Endothelial cell of umbilical vein (primary cell): Measurements from ENCODE around the gene XXYLT1. TPM values are rescaled to one million over a fixed set of nuclear protein-coding genes. Genes with fewer than 3 reads are reported as not detected.

Source experiments
- BruUV-seq: library from RNA; stranded (reverse); fragments of 400-500 nt; replicated peaks from 2 replicates; lab custom pipeline; 2021; lab: Mats Ljungman, UMichigan
- CTCF ChIA-PET: fragments of 300-600, 350-600 bp; sonication (Branson Sonifier 250); formaldehyde crosslinking; loops from one replicate; lab custom pipeline; 2021; ENCODE audit warnings: antibody characterized with exemption, inconsistent platforms; lab: Charles Lee
- POLR2A ChIA-PET: fragments of 300-600, 350-600 bp; sonication (Branson Sonifier 250); formaldehyde crosslinking; loops from one replicate; lab custom pipeline; 2021; ENCODE audit warnings: antibody characterized with exemption, inconsistent platforms; lab: Charles Lee
- DNase-seq: peaks from one replicate; pipeline ENCODE4 v3.0.0-alpha.2; 2011; ENCODE audit warnings: low read depth, low spot score
- FAIRE-seq: peaks from 2 replicates; lab custom pipeline; 2011; peaks lifted over from hg19 to GRCh38; lab: Jason Lieb, UNC
- H2AFZ ChIP-seq: 2 replicates; pipeline ENCODE4 v1.6.0; 2012; ENCODE audit warnings: low read depth, low read length, control low read depth, inconsistent platforms
- H3K27ac ChIP-seq: 2 replicates; pipeline ENCODE4 v1.5.1; 2011; ENCODE audit warnings: low read depth, mild to moderate bottlenecking, control low read depth, low read length, moderate library complexity; ENCODE audit not compliant: insufficient read depth
- H3K27me3 ChIP-seq, 2 experiments: 2 replicates each; pipeline versions ENCODE4 v1.6.0 to v1.6.1; 2011; ENCODE audit warnings: low read length in 2 of 2, mixed read lengths in 1 of 2; ENCODE audit not compliant: control insufficient read depth in 2 of 2, insufficient read depth in 2 of 2
- H3K36me3 ChIP-seq, 2 experiments: 2 replicates in 1 of 2; 3 replicates in 1 of 2; pipeline ENCODE4 v1.5.1; 2011; ENCODE audit warnings: low read length in 2 of 2, mild to moderate bottlenecking in 1 of 2, moderate library complexity in 1 of 2; ENCODE audit not compliant: control insufficient read depth in 2 of 2, insufficient read depth in 2 of 2; ENCODE audit errors: extremely low read depth in 1 of 2
- H3K4me1 ChIP-seq: 3 replicates; pipeline ENCODE4 v1.5.1; 2011; ENCODE audit warnings: mild to moderate bottlenecking, low read length; ENCODE audit not compliant: control insufficient read depth, insufficient read depth; ENCODE audit errors: extremely low read depth
- H3K4me2 ChIP-seq: 2 replicates; pipeline ENCODE4 v1.6.1; 2011; ENCODE audit warnings: low read length, control low read depth, mixed read lengths; ENCODE audit not compliant: insufficient read depth
- H3K4me3 ChIP-seq, 3 experiments: fragments of 200-600 bp in 1 of 3; sonication (generic), shearing (Covaris generic) in 1 of 3; replicated peaks in 1 of 3; 2 replicates each; pipeline ENCODE4 v1.5.1; 2011 to 2016; ENCODE audit warnings: control low read depth in 3 of 3, low read length in 3 of 3, mild to moderate bottlenecking in 2 of 3, inconsistent platforms in 1 of 3, low read depth in 1 of 3, moderate library complexity in 1 of 3; ENCODE audit not compliant: insufficient read depth in 1 of 3
- H3K79me2 ChIP-seq: 2 replicates; pipeline ENCODE4 v1.6.0; 2012; ENCODE audit warnings: low read length, inconsistent platforms; ENCODE audit not compliant: control insufficient read depth, insufficient read depth
- H3K9ac ChIP-seq: replicated peaks from 2 replicates; pipeline ENCODE3; 2011; ENCODE audit warnings: low read length, control low read depth; ENCODE audit not compliant: insufficient read depth; ENCODE audit errors: extremely low read depth
- H3K9me1 ChIP-seq: replicated peaks from 3 replicates; pipeline ENCODE4 v1.6.0; 2011; ENCODE audit warnings: mild to moderate bottlenecking, low read length; ENCODE audit not compliant: control insufficient read depth, insufficient read depth; ENCODE audit errors: extremely low read depth
- H3K9me3 ChIP-seq: replicated peaks from 2 replicates; pipeline ENCODE4 v1.5.1; 2012; ENCODE audit warnings: low read length, inconsistent platforms; ENCODE audit not compliant: control insufficient read depth, insufficient read depth
- H4K20me1 ChIP-seq: replicated peaks from 2 replicates; pipeline ENCODE3; 2011; ENCODE audit warnings: mild to moderate bottlenecking, low read length; ENCODE audit not compliant: control insufficient read depth, insufficient read depth; ENCODE audit errors: extremely low read depth
- EZH2 ChIP-seq: IDR thresholded peaks from 2 replicates; pipeline ENCODE4 v1.6.1; 2012; ENCODE audit warnings: borderline replicate concordance, low read depth, mild to moderate bottlenecking, moderate library complexity, low read length, inconsistent platforms; ENCODE audit not compliant: severe bottlenecking
- FOS ChIP-seq: IDR thresholded peaks from 2 replicates; pipeline ENCODE4 v1.6.1; 2011; ENCODE audit warnings: mild to moderate bottlenecking, low read length, moderate library complexity, borderline replicate concordance; ENCODE audit not compliant: insufficient read depth
- GATA2 ChIP-seq: IDR thresholded peaks from 2 replicates; pipeline ENCODE4 v1.7.0; 2011; ENCODE audit warnings: low read depth, mild to moderate bottlenecking, moderate library complexity, mixed read lengths, low read length; ENCODE audit not compliant: insufficient read length, insufficient read depth
- JUN ChIP-seq: IDR thresholded peaks from 2 replicates; pipeline ENCODE4 v1.6.1; 2011; ENCODE audit warnings: borderline replicate concordance, low read depth; ENCODE audit not compliant: insufficient read length, insufficient read depth
- MYC ChIP-seq: IDR thresholded peaks from one replicate; pipeline ENCODE4 v1.6.1; 2011; ENCODE audit warnings: mild to moderate bottlenecking, low read depth, low read length
- POLR2A ChIP-seq: IDR thresholded peaks from 2 replicates; pipeline ENCODE4 v1.6.1; 2012; ENCODE audit warnings: low read depth, mild to moderate bottlenecking, control low read depth, low read length
- POLR2AphosphoS5 ChIP-seq: IDR thresholded peaks from 2 replicates; pipeline ENCODE4 v1.6.1; 2012; ENCODE audit warnings: low read depth, mild to moderate bottlenecking, control low read depth, low read length, moderate library complexity; ENCODE audit not compliant: insufficient read depth
- dilution Hi-C: fragments of 300-500 bp; cut with MboI; formaldehyde crosslinking; loops from one replicate; pipeline ENCODE4 v1.15.0; 2019; ENCODE audit warnings: low sequenced_read_pairs; ENCODE audit not compliant: extremely low pct_ligation_motif_present
- intact Hi-C: fragments of 100-400 bp; cut with micrococcal nuclease; formaldehyde crosslinking; loops from one replicate; pipeline ENCODE4 v1.10.0; 2022
- polyA plus RNA-seq, 4 experiments: library from polyadenylated mRNA; depleted of rRNA in 3 of 4; stranded (reverse) in 3 of 4; unstranded in 1 of 4; fragments of >200 nt; gene quantifications; 2 replicates each; pipeline versions ENCODE4 v1.2.1 to v1.2.3, GENCODE V29; 2011 to 2012; ENCODE audit warnings: missing spikeins in 1 of 4
- total RNA-seq: library from RNA; stranded (reverse); gene quantifications from 2 replicates; pipeline ENCODE4 v1.2.3, GENCODE V29; 2021
- TF ChIP-seq, protein P1 (sequence below), 2 donors: IDR thresholded peaks; 1 replicate in 1 of 2; 2 replicates in 1 of 2; pipeline ENCODE4 v1.5.1; 2011; ENCODE audit warnings: low read length in 2 of 2, mild to moderate bottlenecking in 2 of 2, moderate library complexity in 2 of 2, control low read depth in 1 of 2, inconsistent platforms in 1 of 2, low read depth in 1 of 2; ENCODE audit not compliant: insufficient read depth in 1 of 2; ENCODE audit errors: extremely low read depth in 1 of 2
- TF ChIP-seq, protein P2 (sequence below): IDR thresholded peaks from 2 replicates; pipeline ENCODE4 v1.6.1; 2011; ENCODE audit not compliant: insufficient read depth, insufficient read length

XXYLT1 gene
- total and polyA plus RNA-seq, 2 donors (not counting 3 experiments of a cell fraction or from before 2014, with no cell fraction given), result 54.4 to 78.1 TPM

DNA sequence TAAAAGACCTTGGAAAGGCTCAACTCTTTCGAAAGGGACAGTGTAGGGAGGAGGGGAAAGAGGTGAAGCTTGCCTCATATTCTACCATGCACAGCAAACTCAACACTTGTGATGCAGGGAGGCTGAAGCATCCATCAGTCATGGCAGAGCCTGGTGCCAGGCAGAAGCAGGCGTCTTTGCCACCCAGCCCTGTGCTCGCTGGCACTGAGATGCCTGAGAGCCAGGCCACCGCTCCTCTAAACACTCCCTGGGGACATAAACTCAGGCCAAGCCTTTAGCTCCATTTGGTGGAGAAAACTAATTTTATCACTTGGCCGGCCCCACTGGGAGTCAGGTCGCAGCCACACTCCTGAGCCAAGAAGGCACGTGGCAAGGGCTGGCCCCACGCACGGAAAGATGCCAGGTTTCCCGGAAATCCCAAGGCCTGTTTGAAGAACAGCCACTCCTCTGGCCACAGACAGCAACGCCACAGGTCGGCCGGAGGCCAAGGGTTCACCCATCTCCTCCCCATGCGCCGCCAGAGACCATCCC lies 30.7 kb downstream of the XXYLT1 start:
- dilution Hi-C loops (loop anchor here (10.0 kb wide), 1 partner anchor 555 kb away; the partner anchor contains the start of gene FAM43A), intact Hi-C loops (no loop called here)
- Histone ChIP-seq H3K27me3 (no peaks in the 10 kb centered on the region), H3K4me1 (peaks cover 8% of the 10 kb centered on the region), H3K4me3 (no peak overlapping the region), H3K79me2 (peaks cover 2% of the 10 kb centered on the region), H2AFZ (no peak overlapping the region), H3K9me3 (no peaks in the 10 kb centered on the region), H4K20me1 (no peaks in the 10 kb centered on the region), H3K27ac (no peak overlapping the region), H3K9me1 (no peaks in the 10 kb centered on the region), H3K36me3 (peaks cover 3 to 4% of the 10 kb centered on the region in 2 experiments), H3K4me2 (no peak overlapping the region), H3K9ac (no peak overlapping the region)
- TF ChIP-seq FOS, result no peak
- TF ChIP-seq MYC, result no peak
- no peak for TF ChIP-seq GATA2
- TF ChIP-seq, protein P1, sequence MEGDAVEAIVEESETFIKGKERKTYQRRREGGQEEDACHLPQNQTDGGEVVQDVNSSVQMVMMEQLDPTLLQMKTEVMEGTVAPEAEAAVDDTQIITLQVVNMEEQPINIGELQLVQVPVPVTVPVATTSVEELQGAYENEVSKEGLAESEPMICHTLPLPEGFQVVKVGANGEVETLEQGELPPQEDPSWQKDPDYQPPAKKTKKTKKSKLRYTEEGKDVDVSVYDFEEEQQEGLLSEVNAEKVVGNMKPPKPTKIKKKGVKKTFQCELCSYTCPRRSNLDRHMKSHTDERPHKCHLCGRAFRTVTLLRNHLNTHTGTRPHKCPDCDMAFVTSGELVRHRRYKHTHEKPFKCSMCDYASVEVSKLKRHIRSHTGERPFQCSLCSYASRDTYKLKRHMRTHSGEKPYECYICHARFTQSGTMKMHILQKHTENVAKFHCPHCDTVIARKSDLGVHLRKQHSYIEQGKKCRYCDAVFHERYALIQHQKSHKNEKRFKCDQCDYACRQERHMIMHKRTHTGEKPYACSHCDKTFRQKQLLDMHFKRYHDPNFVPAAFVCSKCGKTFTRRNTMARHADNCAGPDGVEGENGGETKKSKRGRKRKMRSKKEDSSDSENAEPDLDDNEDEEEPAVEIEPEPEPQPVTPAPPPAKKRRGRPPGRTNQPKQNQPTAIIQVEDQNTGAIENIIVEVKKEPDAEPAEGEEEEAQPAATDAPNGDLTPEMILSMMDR (IDR thresholded peaks at IDR 0.05; ENCODE audit: extremely low read depth in 1 of 2, insufficient read depth in 1 of 2, low read depth in 1 of 2, low read length in 2 of 2), result no peak
- TF ChIP-seq, protein P2, sequence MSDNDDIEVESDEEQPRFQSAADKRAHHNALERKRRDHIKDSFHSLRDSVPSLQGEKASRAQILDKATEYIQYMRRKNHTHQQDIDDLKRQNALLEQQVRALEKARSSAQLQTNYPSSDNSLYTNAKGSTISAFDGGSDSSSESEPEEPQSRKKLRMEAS, result no peak
- no peak for TF ChIP-seq EZH2
- no peak for TF ChIP-seq POLR2AphosphoS5
- TF ChIP-seq POLR2A, result no peak
- no peak for TF ChIP-seq JUN
- POLR2A ChIA-PET, result no interaction called here
- no TSS peak for BruUV-seq
- CTCF ChIA-PET, result interaction anchor here (0.8 to 1.7 kb wide), 3 partner anchors 9 to 558 kb away, joined by 3 to 7 read pairs (median 4); no protein-coding TSS in a partner anchor
- DNase-seq, result no peak
- no peak for FAIRE-seq
